Left ventricle myocardium inferior (tissue), 1 donor: ENCODE measurements around the gene PCGF1. TPM values are rescaled to one million over a fixed set of nuclear protein-coding genes. Genes with fewer than 3 reads are reported as not detected.

ENCODE experiments used
- DNase-seq: peaks from one replicate; pipeline ENCODE4 v3.0.0-alpha.2; 2020
- H3K27ac ChIP-seq: fragments of 200-600 bp; replicated peaks from 2 replicates; pipeline ENCODE4 v1.8.0; 2021
- H3K27me3 ChIP-seq: fragments of 200-600 bp; 2 replicates; pipeline ENCODE4 v1.8.0; 2021; ENCODE audit warnings: low read depth
- H3K36me3 ChIP-seq: fragments of 200-600 bp; 2 replicates; pipeline ENCODE4 v1.8.0; 2021
- H3K4me1 ChIP-seq: fragments of 200-600 bp; 2 replicates; pipeline ENCODE4 v1.8.0; 2021
- H3K4me3 ChIP-seq: fragments of 200-600 bp; 2 replicates; pipeline ENCODE4 v1.8.0; 2021; ENCODE audit warnings: mild to moderate bottlenecking, moderate library complexity
- H3K9me3 ChIP-seq: fragments of 200-600 bp; replicated peaks from 2 replicates; pipeline ENCODE4 v1.8.0; 2021
- CTCF ChIP-seq: fragments of 200-600 bp; IDR thresholded peaks from 2 replicates; pipeline ENCODE4 v1.8.0; 2021; ENCODE audit warnings: antibody characterized with exemption, mild to moderate bottlenecking, borderline replicate concordance
- intact Hi-C: fragments of 100-400 bp; cut with micrococcal nuclease; formaldehyde crosslinking; loops from one replicate; pipeline ENCODE4 v1.11.0; 2022
- total RNA-seq: library from RNA; stranded (reverse); fragmentation: NEBNext Ultra II Directional; extraction: Animal tissue kit (Norgen Biotek cat#: 25700); gene quantifications from one replicate; pipeline ENCODE4 v1.2.1, GENCODE V29; 2021
- donor health status: DM: no; HTN: yes; CAD: no; lungs with severe emphysema.

The PCGF1 gene
- total RNA-seq, 1 donor from 2014 or later: 20.2 TPM

GRCh38 chr2:74530239-74531187, 23.0 kb upstream of the PCGF1 start:
- intact Hi-C loops: no loop called here
- Histone ChIP-seq H3K4me3 (peak overlapping the region; percentile 97), H3K27ac (peak overlapping the region; percentile 93), H3K4me1 (peaks cover 49% of the 10 kb centered on the region), H3K9me3 (no peaks in the 10 kb centered on the region), H3K36me3 (peaks cover 61% of the 10 kb centered on the region), H3K27me3 (no peaks in the 10 kb centered on the region)
- no peak for DNase-seq
- no peak for TF ChIP-seq CTCF

DNA sequence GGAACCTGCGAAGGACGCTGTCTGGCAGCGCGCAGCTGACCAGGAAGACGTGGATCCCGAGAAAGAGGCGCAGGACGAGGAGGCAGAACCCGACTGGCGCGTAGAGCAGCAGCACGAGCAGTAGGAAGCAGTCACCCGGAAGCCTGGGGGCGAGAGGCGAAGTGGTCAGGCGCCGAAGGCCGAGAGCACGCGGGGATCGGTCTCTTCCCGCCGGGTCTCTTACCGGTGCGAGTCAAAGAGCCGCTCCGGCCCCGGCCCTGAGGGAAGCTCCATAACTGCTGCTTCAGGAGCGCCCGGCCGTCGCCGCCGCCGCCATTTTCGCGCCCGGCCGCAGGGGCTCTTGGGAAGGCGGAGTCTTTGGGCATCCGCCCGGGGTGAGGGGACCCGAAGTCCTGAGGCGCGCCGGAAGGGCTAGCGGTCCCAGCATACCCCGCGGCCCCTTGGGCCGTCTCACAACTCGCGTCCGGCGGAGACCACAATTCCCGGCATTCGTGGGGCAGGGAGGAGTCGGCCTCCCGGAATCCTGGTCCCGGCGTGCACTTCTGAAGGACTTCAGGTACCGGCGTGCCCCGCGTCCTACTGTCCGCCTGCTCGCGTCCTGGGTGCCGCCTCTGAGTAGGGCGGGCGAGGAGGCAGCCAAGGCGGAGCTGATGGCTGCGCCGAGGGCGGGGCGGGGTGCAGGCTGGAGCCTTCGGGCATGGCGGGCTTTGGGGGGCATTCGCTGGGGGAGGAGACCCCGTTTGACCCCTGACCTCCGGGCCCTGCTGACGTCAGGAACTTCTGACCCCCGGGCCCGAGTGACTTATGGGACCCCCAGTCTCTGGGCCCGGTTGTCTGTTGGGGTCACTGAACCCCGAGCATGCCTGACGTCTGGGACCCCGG, 22.1 kb upstream of the PCGF1 start, which contains the start of the genes AUP1 and HTRA2:
TSS of gene AUP1 (minus strand) at position 350 of the 882 bp plus-strand sequence. CDS start at position 273, 77 bp downstream.
TSS of gene HTRA2 (plus strand) at position 577 of the 882 bp plus-strand sequence. CDS start at position 651, 74 bp downstream.
- DNase-seq: peak; percentile 98
- Histone ChIP-seq H3K4me3 (peak within 1 kb of the TSS; percentile 97), H3K27ac (peak within 1 kb of the TSS; percentile 93), H3K27me3 (no peaks in the 10 kb centered on the region), H3K36me3 (peaks cover 62% of the 10 kb centered on the region), H3K4me1 (peaks cover 49% of the 10 kb centered on the region), H3K9me3 (no peaks in the 10 kb centered on the region)
- no peak for TF ChIP-seq CTCF
- intact Hi-C loops: no loop called here

- H3K27me3 ChIP-seq: no peaks in the 10 kb centered on the region
- peak overlapping the region; percentile 97 for H3K4me3 ChIP-seq
- H3K27ac ChIP-seq: peak overlapping the region; percentile 93
- peaks cover 49% of the 10 kb centered on the region for H3K4me1 ChIP-seq
- no peak for TF ChIP-seq CTCF
- intact Hi-C loops: no loop called here
- no peaks in the 10 kb centered on the region for H3K9me3 ChIP-seq
- DNase-seq: no peak
- H3K36me3 ChIP-seq: peaks cover 57% of the 10 kb centered on the region
Measured at GRCh38 chr2:74528600-74529356, 21.3 kb upstream of the PCGF1 start.

DNA sequence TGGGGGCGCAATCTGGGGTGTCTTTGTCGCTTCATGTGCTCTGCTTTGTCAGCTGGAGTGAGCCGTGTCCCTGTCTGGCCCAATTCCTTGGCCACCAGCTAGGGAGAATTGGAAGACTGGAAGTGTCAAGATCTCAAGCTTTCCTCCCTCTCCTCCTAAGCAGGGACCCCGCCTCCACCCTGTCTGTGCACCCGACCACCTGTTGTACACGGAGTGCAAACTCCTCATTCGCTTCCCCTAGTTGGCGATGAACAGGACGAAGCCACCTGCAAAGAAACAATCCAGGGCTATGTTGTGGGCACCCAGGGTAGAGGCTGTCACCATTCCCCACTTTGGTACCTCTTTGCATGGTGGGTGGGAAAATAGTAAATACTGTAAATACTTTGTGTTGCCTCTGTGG, 20.2 kb upstream of the PCGF1 start:
- Histone ChIP-seq H3K27me3 (peaks cover under 1% of the 10 kb centered on the region), H3K9me3 (no peaks in the 10 kb centered on the region), H3K27ac (no peak overlapping the region), H3K4me1 (peaks cover 49% of the 10 kb centered on the region), H3K36me3 (peaks cover 47% of the 10 kb centered on the region), H3K4me3 (no peak overlapping the region)
- intact Hi-C loops: no loop called here
- no peak for DNase-seq
- no peak for TF ChIP-seq CTCF
